HG03521 (cell line): Measurements from ENCODE around the gene ZNF548.

Experiments used
- ATAC-seq: cut with Tn5 transposase; IDR thresholded peaks from one replicate; pipeline ENCODE4 v1.9.1; 2021; ENCODE audit warnings: mild to moderate bottlenecking, moderate library complexity; ENCODE audit not compliant: unreplicated experiment

Gene ZNF548

GRCh38 chr19:57395710-57396109, 6.1 kb downstream of the ZNF548 start:
- no peak for ATAC-seq

GRCh38 chr19:57398868-57399267, 9.2 kb downstream of the ZNF548 start:
- no peak for ATAC-seq

- ATAC-seq: no peak
Observed at GRCh38 chr19:57403737-57404563, 14.3 kb downstream of the ZNF548 start.

- ATAC-seq: no peak
Observed at GRCh38 chr19:57406516-57407123, 17.0 kb downstream of the ZNF548 start.

GRCh38 chr19:57410877-57411671, 21.4 kb downstream of the ZNF548 start, which contains the start of gene ZNF17:
Gene ZNF17 (plus strand): TSS chr19:57411161. CDS start chr19:57413616, 2,455 bp downstream.
- ATAC-seq: peak; percentile 99

- no peak for ATAC-seq
Observed at GRCh38 chr19:57419439-57419838, 29.8 kb downstream of the ZNF548 start.

- no peak for ATAC-seq
Observed at GRCh38 chr19:57421037-57421436, 31.4 kb downstream of the ZNF548 start.

GRCh38 chr19:57434386-57435061, 44.9 kb downstream of the ZNF548 start:
- no peak for ATAC-seq

GRCh38 chr19:57435062-57435978, 45.7 kb downstream of the ZNF548 start, which contains the start of gene ZNF749:
Gene ZNF749 (plus strand): TSS chr19:57435325. CDS start chr19:57435579, 254 bp downstream.
- peak; percentile 93 for ATAC-seq

- no peak for ATAC-seq
Observed at GRCh38 chr19:57436417-57436816, 46.8 kb downstream of the ZNF548 start.

GRCh38 chr19:57437931-57438330, 48.3 kb downstream of the ZNF548 start:
- ATAC-seq: no peak

- ATAC-seq: no peak
Observed at GRCh38 chr19:57438925-57439324, 49.3 kb downstream of the ZNF548 start.

- no peak for ATAC-seq
Observed at GRCh38 chr19:57441979-57442752, 52.5 kb downstream of the ZNF548 start.

- no peak for ATAC-seq
Observed at GRCh38 chr19:57443121-57443696, 53.6 kb downstream of the ZNF548 start.

GRCh38 chr19:57452307-57452706, 62.7 kb downstream of the ZNF548 start:
- no peak for ATAC-seq
